ENCODE results near the gene IL33. TPM values are rescaled to one million over a fixed set of nuclear protein-coding genes. Genes with fewer than 3 reads are reported as not detected.
"Not testable (repeated sequence)": the region's sequence is repeated elsewhere in the genome, so short reads cannot be mapped to it uniquely, and the experiment has no call there.

Gene IL33
- total RNA-seq: 0.13 TPM in 1 of 2 replicates, not detected in the other
- long read RNA-seq: 0 reads

GRCh38 chr9:6215562-6215961, at the start of gene IL33:
Gene IL33 (plus strand): TSS chr9:6215807. CDS start chr9:6241695, 25,888 bp downstream.
- DNase-seq (ENCODE audit: low spot score, unreplicated experiment): no peak
- Mint-ChIP-seq H3K27ac (no peak within 1 kb of the TSS), H3K9me3 (ENCODE audit: low read depth) (peaks cover under 1% of the 10 kb centered on the region), H3K4me3 (ENCODE audit: low read depth) (no peak within 1 kb of the TSS), H3K36me3 (ENCODE audit: insufficient read depth) (no peaks in the 10 kb centered on the region), H3K27me3 (no peaks in the 10 kb centered on the region), H3K4me1 (ENCODE audit: low read depth) (peaks cover 7% of the 10 kb centered on the region)
- no peak for TF ChIP-seq CTCF (IDR thresholded peaks at IDR 0.05; ENCODE audit: unreplicated experiment)

GRCh38 chr9:6171667-6172066, 43.9 kb upstream of the IL33 start:
- DNase-seq (ENCODE audit: low spot score, unreplicated experiment): no peak
- peaks cover 8% of the 10 kb centered on the region for H3K4me1 Mint-ChIP-seq (ENCODE audit: low read depth)
- H3K36me3 Mint-ChIP-seq (ENCODE audit: insufficient read depth): peaks cover 14% of the 10 kb centered on the region
- no peak for TF ChIP-seq CTCF (IDR thresholded peaks at IDR 0.05; ENCODE audit: unreplicated experiment)
- H3K4me3 Mint-ChIP-seq (ENCODE audit: low read depth): peak overlapping the region; percentile 37
- no peaks in the 10 kb centered on the region for H3K27me3 Mint-ChIP-seq
- H3K27ac Mint-ChIP-seq: peak overlapping the region; percentile 14
- peaks cover 26% of the 10 kb centered on the region for H3K9me3 Mint-ChIP-seq (ENCODE audit: low read depth)

- DNase-seq (ENCODE audit: low spot score, unreplicated experiment): no peak
- Mint-ChIP-seq H3K4me1 (ENCODE audit: low read depth) (peaks cover 8% of the 10 kb centered on the region), H3K36me3 (ENCODE audit: insufficient read depth) (peaks cover 14% of the 10 kb centered on the region), H3K27ac (no peak overlapping the region), H3K27me3 (no peaks in the 10 kb centered on the region), H3K9me3 (ENCODE audit: low read depth) (peaks cover 27% of the 10 kb centered on the region), H3K4me3 (ENCODE audit: low read depth) (no peak overlapping the region)
- TF ChIP-seq CTCF (IDR thresholded peaks at IDR 0.05; ENCODE audit: unreplicated experiment): no peak
These were observed 41.7 kb upstream of the IL33 start for GRCh38 chr9:6173914-6174313.

- Mint-ChIP-seq H3K27ac (peak overlapping the region; percentile 69), H3K4me3 (ENCODE audit: low read depth) (peak overlapping the region; percentile 48)
- not testable (repeated sequence) for H3K9me3 Mint-ChIP-seq (ENCODE audit: low read depth); H3K36me3 Mint-ChIP-seq (ENCODE audit: insufficient read depth); H3K4me1 Mint-ChIP-seq (ENCODE audit: low read depth); DNase-seq (ENCODE audit: low spot score, unreplicated experiment); H3K27me3 Mint-ChIP-seq
These were observed 32.9 kb upstream of the IL33 start for GRCh38 chr9:6182549-6183226.

GRCh38 chr9:6183227-6183551, 32.4 kb upstream of the IL33 start:
- TF ChIP-seq CTCF (IDR thresholded peaks at IDR 0.05; ENCODE audit: unreplicated experiment): no peak
- DNase-seq (ENCODE audit: low spot score, unreplicated experiment): no peak
- Mint-ChIP-seq H3K27ac (peak overlapping the region; percentile 69), H3K4me1 (ENCODE audit: low read depth) (no peaks in the 10 kb centered on the region), H3K27me3 (no peaks in the 10 kb centered on the region), H3K4me3 (ENCODE audit: low read depth) (peak overlapping the region; percentile 48), H3K9me3 (ENCODE audit: low read depth) (peaks cover 6% of the 10 kb centered on the region), H3K36me3 (ENCODE audit: insufficient read depth) (no peaks in the 10 kb centered on the region)

- H3K27me3 Mint-ChIP-seq: no peaks in the 10 kb centered on the region
- no peak for DNase-seq (ENCODE audit: low spot score, unreplicated experiment)
- TF ChIP-seq CTCF (IDR thresholded peaks at IDR 0.05; ENCODE audit: unreplicated experiment): no peak
- no peak overlapping the region for H3K27ac Mint-ChIP-seq
- no peaks in the 10 kb centered on the region for H3K36me3 Mint-ChIP-seq (ENCODE audit: insufficient read depth)
- no peaks in the 10 kb centered on the region for H3K4me1 Mint-ChIP-seq (ENCODE audit: low read depth)
- no peak overlapping the region for H3K4me3 Mint-ChIP-seq (ENCODE audit: low read depth)
- H3K9me3 Mint-ChIP-seq (ENCODE audit: low read depth): peaks cover 6% of the 10 kb centered on the region
These were observed 32.0 kb upstream of the IL33 start for GRCh38 chr9:6183627-6184026.
